Medulla oblongata (tissue), 1 donor: ENCODE results near the gene CCDC201.
"Not testable (repeated sequence)": the region's sequence is repeated elsewhere in the genome, so short reads cannot be mapped to it uniquely, and the experiment has no call there.

Source experiments
- DNase-seq: peaks from one replicate; pipeline ENCODE4 v3.0.0-alpha.2; 2015; ENCODE audit errors: extremely low spot score

Gene CCDC201

GRCh38 chr7:45817913-45818312 lies 55.0 kb downstream of the CCDC201 start:
- DNase-seq = not testable (repeated sequence)

- DNase-seq = not testable (repeated sequence)
These were observed 55.9 kb downstream of the CCDC201 start for GRCh38 chr7:45817016-45817415.

DNA sequence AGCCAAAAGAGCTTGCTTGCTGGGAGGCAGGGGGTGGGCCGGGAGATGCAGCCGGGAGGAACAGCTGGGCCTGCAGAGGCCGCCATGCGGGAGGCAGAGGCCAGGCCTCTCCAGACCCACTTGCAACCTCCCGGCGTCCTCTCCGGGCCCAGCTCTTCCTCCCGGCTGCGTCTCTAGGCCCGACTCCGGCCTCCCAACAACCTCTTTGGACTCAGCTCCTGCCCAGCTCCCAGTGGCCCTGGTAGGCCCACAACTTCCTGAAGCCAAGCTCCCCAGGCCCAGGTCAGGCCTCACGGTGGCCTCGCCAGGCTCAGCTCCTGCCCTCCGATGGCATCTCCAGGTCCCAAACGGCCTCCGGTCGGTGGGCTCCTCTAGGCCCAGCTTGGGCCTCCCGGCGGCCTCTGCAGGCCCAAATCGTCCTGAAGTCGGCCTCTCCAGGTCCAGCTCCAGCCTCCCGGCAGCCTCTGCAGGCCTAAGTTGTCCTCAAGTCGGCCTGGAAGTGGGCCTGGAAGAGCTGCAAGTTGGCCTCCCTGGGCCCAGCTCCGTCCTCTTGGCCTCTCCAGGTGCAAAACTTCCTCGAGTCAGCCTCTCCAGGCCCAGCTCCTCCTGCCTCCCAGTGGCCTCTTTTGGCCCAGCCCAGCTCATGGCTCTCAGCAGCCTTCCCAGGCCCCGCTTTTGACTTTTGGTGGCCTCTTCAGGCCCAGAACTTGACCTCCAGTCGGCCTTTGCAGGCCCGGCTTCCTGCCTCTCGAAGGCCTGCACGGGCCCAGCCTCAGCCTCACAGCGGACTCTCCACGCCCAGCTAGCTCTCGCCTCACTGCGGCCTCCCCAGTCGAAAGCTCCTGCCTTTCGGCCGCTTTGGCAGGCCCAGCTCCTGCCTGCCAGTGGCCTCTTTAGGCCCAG lies 58.4 kb downstream of the CCDC201 start:
- not testable (repeated sequence) for DNase-seq

DNA sequence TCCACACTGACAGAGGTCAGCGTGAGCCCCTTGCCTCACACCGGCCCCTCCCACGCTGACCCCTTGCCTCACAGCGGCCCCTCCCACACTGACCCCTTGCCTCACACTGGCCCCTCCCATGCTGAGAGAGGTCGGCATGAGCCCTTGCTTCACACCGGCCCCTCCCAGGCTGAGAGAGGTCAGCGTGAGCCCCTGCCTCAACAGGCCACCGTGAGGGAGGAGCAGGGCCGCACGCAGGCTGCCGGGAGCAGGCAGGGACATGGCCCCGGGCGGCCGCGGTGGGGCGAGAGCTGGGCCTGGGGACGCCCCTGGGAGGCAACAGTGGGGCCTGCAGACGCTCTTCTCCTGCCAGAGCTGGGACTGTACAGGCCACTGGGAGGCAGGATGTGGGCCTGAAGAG lies 59.1 kb downstream of the CCDC201 start:
- DNase-seq = not testable (repeated sequence)

DNA sequence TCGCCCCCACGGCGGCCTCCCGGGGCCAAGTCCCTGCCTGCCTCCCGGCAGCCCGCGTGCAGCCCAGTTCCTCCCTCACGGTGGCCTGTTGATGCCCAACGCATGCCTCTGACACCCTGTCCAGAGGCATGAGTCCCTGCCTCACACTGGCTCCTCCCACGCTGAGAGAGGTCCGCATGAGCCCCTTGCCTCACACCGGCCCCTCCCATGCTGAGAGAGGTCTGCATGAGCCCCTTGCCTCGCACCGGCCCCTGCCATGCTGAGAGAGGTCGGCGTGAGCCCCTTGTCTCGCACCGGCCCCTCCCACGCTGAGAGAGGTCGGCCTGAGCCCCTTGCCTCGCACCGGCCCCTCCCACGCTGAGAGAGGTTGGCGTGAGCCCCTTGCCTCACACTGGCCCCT lies 59.9 kb downstream of the CCDC201 start:
- DNase-seq = no peak

DNA sequence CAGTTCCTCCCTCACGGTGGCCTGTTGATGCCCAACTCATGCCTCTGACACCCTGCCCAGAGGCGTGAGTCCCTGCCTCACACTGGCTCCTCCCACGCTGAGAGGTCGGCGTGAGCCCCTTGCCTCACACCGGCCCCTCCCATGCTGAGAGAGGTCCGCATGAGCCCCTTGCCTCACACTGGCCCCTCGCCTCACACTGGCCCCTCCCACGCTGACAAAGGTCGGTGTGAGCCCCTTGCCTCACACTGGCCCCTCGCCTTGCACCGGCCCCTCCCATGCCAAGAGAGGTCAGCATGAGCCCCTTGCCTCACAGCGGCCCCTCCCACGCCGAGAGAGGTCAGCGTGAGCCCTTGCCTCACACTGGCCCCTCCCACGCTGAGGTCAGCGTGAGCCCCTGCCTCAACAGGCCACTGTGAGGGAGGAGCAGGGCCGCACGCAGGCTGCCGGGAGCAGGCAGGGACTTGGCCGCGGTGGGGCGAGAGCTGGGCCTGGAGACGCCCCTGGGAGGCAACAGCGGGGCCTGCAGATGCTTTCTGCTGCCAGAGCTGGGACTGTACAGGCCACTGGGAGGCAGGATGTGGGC lies 61.1 kb downstream of the CCDC201 start:
- not testable (repeated sequence) for DNase-seq

GRCh38 chr7:45810451-45811005 lies 62.4 kb downstream of the CCDC201 start:
- DNase-seq = not testable (repeated sequence)
